Karpas-422 (cell line): Measurements from ENCODE around the gene LPP. TPM values are rescaled to one million over a fixed set of nuclear protein-coding genes. Genes with fewer than 3 reads are reported as not detected.

Experiments
- DNase-seq: peaks from one replicate; pipeline ENCODE4 v3.0.0-alpha.2; 2015
- H2AFZ ChIP-seq: fragments of 200-600 bp; sonication (generic); 2 replicates; pipeline ENCODE4 v1.6.1; 2014; ENCODE audit warnings: antibody characterized with exemption, low read length, mixed read lengths
- H3K27ac ChIP-seq: fragments of 200-600 bp; sonication (generic); 2 replicates; pipeline ENCODE4 v1.5.1; 2014; ENCODE audit warnings: mild to moderate bottlenecking, low read length, moderate library complexity
- H3K27me3 ChIP-seq: fragments of 200-600 bp; sonication (generic); 2 replicates; pipeline ENCODE4 v1.6.1; 2014; ENCODE audit warnings: low read length, mixed read lengths
- H3K36me3 ChIP-seq: fragments of 200-600 bp; sonication (generic); 2 replicates; pipeline ENCODE4 v1.6.1; 2014; ENCODE audit warnings: low read length, mixed read lengths; ENCODE audit not compliant: insufficient read depth
- H3K4me1 ChIP-seq: fragments of 200-600 bp; sonication (generic); 2 replicates; pipeline ENCODE4 v1.6.1; 2014; ENCODE audit warnings: mild to moderate bottlenecking, low read length, mixed read lengths
- H3K4me2 ChIP-seq: fragments of 200-600 bp; sonication (generic); 2 replicates; pipeline ENCODE4 v1.6.1; 2014; ENCODE audit warnings: low read length, low read depth, mild to moderate bottlenecking; ENCODE audit not compliant: poor library complexity, severe bottlenecking
- H3K4me3 ChIP-seq: fragments of 200-600 bp; sonication (generic); 2 replicates; pipeline ENCODE4 v1.5.1; 2014; ENCODE audit warnings: mild to moderate bottlenecking, antibody characterized with exemption, low read length, mixed read lengths
- H3K79me2 ChIP-seq: fragments of 200-600 bp; sonication (generic); 2 replicates; pipeline ENCODE4 v1.6.1; 2014; ENCODE audit warnings: mild to moderate bottlenecking, low read length, mixed read lengths
- H3K9ac ChIP-seq: fragments of 200-600 bp; sonication (generic); 2 replicates; pipeline ENCODE4 v1.6.0; 2014; ENCODE audit warnings: low read length
- H3K9me2 ChIP-seq: fragments of 200-600 bp; sonication (generic), shearing (Covaris generic); replicated peaks from 2 replicates; pipeline ENCODE4 v1.6.0; 2014; ENCODE audit warnings: mild to moderate bottlenecking, low read length, moderate library complexity; ENCODE audit not compliant: insufficient read depth
- H3K9me3 ChIP-seq: fragments of 300-700, 200-600 bp; sonication (generic); 2 replicates; pipeline ENCODE4 v1.6.1; 2014; ENCODE audit warnings: low read length, mixed read lengths
- H4K20me1 ChIP-seq: fragments of 200-600 bp; sonication (generic); 2 replicates; pipeline ENCODE4 v1.6.1; 2014; ENCODE audit warnings: mild to moderate bottlenecking, antibody characterized with exemption, low read length, low read depth; ENCODE audit not compliant: insufficient read depth
- total RNA-seq: library from RNA; depleted of rRNA; stranded (reverse); fragments of >200 nt; shearing (Covaris generic); gene quantifications from 2 replicates; pipeline ENCODE4 v1.2.3, GENCODE V29; 2014; ENCODE audit warnings: low replicate concordance

Gene LPP
- total RNA-seq, 1 experiment from 2014 or later, result 88.5 TPM

GRCh38 chr3:188496390-188496789 lies 342.4 kb downstream of the LPP start:
- Histone ChIP-seq H3K4me3 (no peak overlapping the region), H2AFZ (no peak overlapping the region), H3K9me2 (no peaks in the 10 kb centered on the region), H3K9me3 (no peaks in the 10 kb centered on the region), H3K27ac (no peak overlapping the region), H3K79me2 (no peaks in the 10 kb centered on the region), H3K27me3 (no peaks in the 10 kb centered on the region), H3K4me1 (no peaks in the 10 kb centered on the region), H3K36me3 (no peaks in the 10 kb centered on the region), H3K4me2 (no peak overlapping the region), H3K9ac (no peak overlapping the region), H4K20me1 (no peaks in the 10 kb centered on the region)
- no peak for DNase-seq

GRCh38 chr3:188497021-188497420 lies 343.1 kb downstream of the LPP start:
- Histone ChIP-seq H3K4me1 (no peaks in the 10 kb centered on the region), H3K36me3 (no peaks in the 10 kb centered on the region), H3K9me3 (no peaks in the 10 kb centered on the region), H3K4me3 (no peak overlapping the region), H3K9me2 (no peaks in the 10 kb centered on the region), H2AFZ (no peak overlapping the region), H3K27ac (no peak overlapping the region), H3K4me2 (no peak overlapping the region), H3K27me3 (no peaks in the 10 kb centered on the region), H4K20me1 (no peaks in the 10 kb centered on the region), H3K9ac (no peak overlapping the region), H3K79me2 (no peaks in the 10 kb centered on the region)
- no peak for DNase-seq

- H3K27me3 ChIP-seq, result no peaks in the 10 kb centered on the region
- H3K4me3 ChIP-seq, result no peak overlapping the region
- H3K27ac ChIP-seq, result no peak overlapping the region
- peaks cover 2% of the 10 kb centered on the region; the same call in 1 of the 2 replicates for H3K4me1 ChIP-seq
- H3K79me2 ChIP-seq, result no peaks in the 10 kb centered on the region
- peaks cover 20% of the 10 kb centered on the region for H3K9me3 ChIP-seq
- DNase-seq, result no peak
- H3K9ac ChIP-seq, result no peak overlapping the region
- H3K36me3 ChIP-seq, result peaks cover 10% of the 10 kb centered on the region; the same call in 1 of the 2 replicates
- no peak overlapping the region for H2AFZ ChIP-seq
- no peaks in the 10 kb centered on the region for H3K9me2 ChIP-seq
- no peak overlapping the region for H3K4me2 ChIP-seq
- no peaks in the 10 kb centered on the region for H4K20me1 ChIP-seq
Measured at GRCh38 chr3:188503647-188504046, 349.7 kb downstream of the LPP start.

- Histone ChIP-seq H2AFZ (no peak overlapping the region), H3K79me2 (no peaks in the 10 kb centered on the region), H3K9me3 (peaks cover 20% of the 10 kb centered on the region), H4K20me1 (no peaks in the 10 kb centered on the region), H3K4me1 (peaks cover 2% of the 10 kb centered on the region; the same call in 1 of the 2 replicates), H3K9ac (no peak overlapping the region), H3K27ac (no peak overlapping the region), H3K36me3 (peaks cover 10% of the 10 kb centered on the region; the same call in 1 of the 2 replicates), H3K4me2 (no peak overlapping the region), H3K4me3 (no peak overlapping the region), H3K27me3 (no peaks in the 10 kb centered on the region), H3K9me2 (no peaks in the 10 kb centered on the region)
- DNase-seq, result no peak
Measured at GRCh38 chr3:188505151-188505550, 351.2 kb downstream of the LPP start.

- Histone ChIP-seq H2AFZ (no peak overlapping the region), H3K9ac (no peak overlapping the region), H3K27ac (no peak overlapping the region), H3K4me1 (peaks cover 2% of the 10 kb centered on the region; the same call in 1 of the 2 replicates), H3K36me3 (peaks cover 10% of the 10 kb centered on the region; the same call in 1 of the 2 replicates), H3K4me2 (no peak overlapping the region), H4K20me1 (no peaks in the 10 kb centered on the region), H3K4me3 (no peak overlapping the region), H3K9me2 (no peaks in the 10 kb centered on the region), H3K79me2 (no peaks in the 10 kb centered on the region), H3K27me3 (no peaks in the 10 kb centered on the region), H3K9me3 (peaks cover 20% of the 10 kb centered on the region)
- DNase-seq, result no peak
Measured at GRCh38 chr3:188505911-188506310, 352.0 kb downstream of the LPP start.

GRCh38 chr3:188506446-188506845 lies 352.5 kb downstream of the LPP start:
- Histone ChIP-seq H2AFZ (no peak overlapping the region), H3K27me3 (no peaks in the 10 kb centered on the region), H3K4me2 (no peak overlapping the region), H3K9me2 (no peaks in the 10 kb centered on the region), H3K9ac (no peak overlapping the region), H3K4me3 (no peak overlapping the region), H3K9me3 (peaks cover 20% of the 10 kb centered on the region), H3K4me1 (peaks cover 2% of the 10 kb centered on the region; the same call in 1 of the 2 replicates), H3K27ac (no peak overlapping the region), H3K79me2 (no peaks in the 10 kb centered on the region), H3K36me3 (peaks cover 10% of the 10 kb centered on the region; the same call in 1 of the 2 replicates), H4K20me1 (no peaks in the 10 kb centered on the region)
- DNase-seq, result no peak

- no peak overlapping the region for H3K27ac ChIP-seq
- peaks cover 19% of the 10 kb centered on the region for H3K9me3 ChIP-seq
- H3K4me3 ChIP-seq, result no peak overlapping the region
- H3K27me3 ChIP-seq, result no peaks in the 10 kb centered on the region
- H3K9me2 ChIP-seq, result no peaks in the 10 kb centered on the region
- no peak overlapping the region for H3K4me2 ChIP-seq
- H2AFZ ChIP-seq, result no peak overlapping the region
- H4K20me1 ChIP-seq, result no peaks in the 10 kb centered on the region
- no peaks in the 10 kb centered on the region for H3K79me2 ChIP-seq
- peaks cover 10% of the 10 kb centered on the region; the same call in 1 of the 2 replicates for H3K36me3 ChIP-seq
- DNase-seq, result no peak
- H3K9ac ChIP-seq, result no peak overlapping the region
- H3K4me1 ChIP-seq, result peaks cover 2% of the 10 kb centered on the region; the same call in 1 of the 2 replicates
Measured at GRCh38 chr3:188507244-188507720, 353.3 kb downstream of the LPP start.

GRCh38 chr3:188508454-188508853 lies 354.5 kb downstream of the LPP start:
- no peak overlapping the region for H3K4me2 ChIP-seq
- H3K27me3 ChIP-seq, result no peaks in the 10 kb centered on the region
- peaks cover 10% of the 10 kb centered on the region; the same call in 1 of the 2 replicates for H3K36me3 ChIP-seq
- H3K9ac ChIP-seq, result no peak overlapping the region
- no peaks in the 10 kb centered on the region for H3K79me2 ChIP-seq
- H3K9me2 ChIP-seq, result no peaks in the 10 kb centered on the region
- peaks cover 2% of the 10 kb centered on the region; the same call in 1 of the 2 replicates for H3K4me1 ChIP-seq
- no peak overlapping the region for H3K4me3 ChIP-seq
- no peak overlapping the region for H3K27ac ChIP-seq
- peaks cover 15% of the 10 kb centered on the region for H3K9me3 ChIP-seq
- no peak overlapping the region for H2AFZ ChIP-seq
- no peaks in the 10 kb centered on the region for H4K20me1 ChIP-seq
- no peak for DNase-seq
